HG02852 (cell line): ENCODE results near the gene TNFAIP3.

Experiments used
- ATAC-seq: cut with Tn5 transposase; IDR thresholded peaks from one replicate; pipeline ENCODE4 v1.9.1; 2021; ENCODE audit warnings: mild to moderate bottlenecking, moderate library complexity; ENCODE audit not compliant: unreplicated experiment

TNFAIP3 gene

DNA sequence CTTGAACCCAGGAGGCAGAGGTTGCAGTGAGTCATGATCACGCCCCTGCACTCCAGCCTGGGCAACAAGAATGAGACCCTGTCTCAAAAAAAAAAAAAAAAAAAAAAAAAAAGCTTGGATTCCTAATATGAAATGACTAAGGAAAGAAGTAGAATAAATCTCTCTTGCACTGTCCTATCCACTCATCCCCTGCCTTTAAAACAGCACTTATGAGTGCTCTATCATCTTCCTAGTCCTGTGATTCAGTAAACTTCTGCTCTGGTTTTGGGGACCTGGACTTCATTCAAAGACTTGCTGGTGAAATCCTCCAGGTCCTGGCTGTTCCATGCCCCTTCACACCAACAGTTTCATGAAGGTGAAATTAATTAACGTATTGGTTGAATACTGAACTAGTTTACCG lies 29.6 kb downstream of the TNFAIP3 start:
- ATAC-seq = no peak

DNA sequence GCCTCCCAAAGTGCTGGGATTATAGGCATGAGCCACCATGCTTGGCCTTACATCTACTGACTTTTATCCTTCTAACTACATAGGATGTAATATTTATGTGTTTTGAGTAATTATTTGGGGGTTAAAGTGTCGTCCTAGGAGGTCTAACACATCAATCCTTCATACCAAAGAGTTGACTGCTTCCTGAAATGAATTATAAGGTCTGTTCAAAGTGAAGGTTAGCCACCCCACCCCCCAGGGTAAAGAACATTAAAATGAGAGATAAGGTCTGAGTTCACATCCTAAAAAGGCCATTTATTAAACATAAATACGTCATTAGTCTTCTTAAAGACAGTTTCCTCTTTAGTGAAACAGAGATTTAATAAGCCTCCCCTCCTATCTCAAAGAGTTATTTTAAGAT lies 33.8 kb downstream of the TNFAIP3 start:
- ATAC-seq = no peak

DNA sequence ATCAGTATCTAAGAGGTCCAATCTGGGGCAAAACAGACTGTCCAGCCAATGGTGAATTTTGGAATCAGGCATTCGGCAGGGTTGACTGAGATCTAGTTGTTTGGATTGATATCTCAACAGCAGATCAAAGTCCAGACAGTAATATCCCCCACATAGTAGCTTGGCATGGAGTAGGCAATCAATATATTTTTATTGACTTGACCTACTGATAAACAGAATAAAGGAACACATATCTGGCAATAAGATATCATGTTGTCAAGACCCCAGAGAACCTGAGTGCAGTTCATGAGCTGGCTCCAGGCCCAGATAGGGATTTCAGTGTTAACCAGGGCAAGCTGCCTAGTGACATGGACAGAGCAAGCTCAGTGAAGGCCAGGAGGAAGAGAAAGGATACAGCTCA lies 34.4 kb downstream of the TNFAIP3 start:
- ATAC-seq = no peak

DNA sequence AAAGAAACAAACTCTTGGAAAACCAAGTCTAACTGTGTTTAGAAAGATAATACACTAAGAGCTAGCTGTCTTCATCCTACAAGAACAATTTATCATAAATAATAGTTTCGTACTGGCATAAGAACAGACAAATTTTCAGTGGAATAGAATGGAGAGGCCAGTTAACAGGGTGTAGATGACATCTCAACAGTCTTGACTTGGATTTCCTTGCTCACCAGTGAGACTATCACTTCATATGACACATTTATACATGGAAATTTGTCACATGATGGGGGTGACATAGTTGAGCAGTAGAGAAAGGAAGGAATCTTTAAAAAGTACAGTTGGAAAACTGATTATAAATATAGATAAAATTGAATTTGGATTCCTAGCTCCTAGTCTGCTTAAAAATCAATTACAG lies 35.6 kb downstream of the TNFAIP3 start:
- ATAC-seq = no peak

DNA sequence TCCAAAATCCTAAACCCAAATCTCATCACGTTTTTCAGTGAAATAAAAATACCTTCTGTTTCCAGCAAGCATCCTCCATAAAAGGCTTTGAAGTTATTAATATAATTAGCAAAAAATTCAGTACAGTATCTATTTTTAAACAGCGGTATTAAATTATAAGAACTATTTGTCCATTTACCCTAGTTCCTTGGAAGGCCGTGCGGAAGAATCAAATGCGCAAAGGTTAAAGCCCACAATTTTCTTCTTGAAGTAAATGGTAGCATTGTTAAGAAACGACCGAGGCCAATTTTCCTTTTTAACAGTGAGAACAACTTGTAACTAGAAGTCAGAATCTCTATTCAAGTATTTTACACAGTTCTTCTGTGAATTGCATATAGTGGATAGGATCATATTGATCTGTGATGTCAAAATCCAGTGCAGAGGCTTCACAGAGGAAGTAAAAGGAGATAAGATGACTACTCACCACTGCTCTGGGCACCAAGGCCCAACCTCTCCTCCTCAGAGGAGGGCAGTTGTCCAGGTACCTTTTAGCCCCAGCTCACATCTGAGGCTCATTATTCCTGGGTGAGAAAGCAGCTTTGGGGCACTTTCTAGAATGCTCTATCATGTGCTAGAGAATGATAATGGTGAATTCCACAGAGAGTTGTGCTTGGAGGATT lies 36.3 kb downstream of the TNFAIP3 start:
- no peak for ATAC-seq

DNA sequence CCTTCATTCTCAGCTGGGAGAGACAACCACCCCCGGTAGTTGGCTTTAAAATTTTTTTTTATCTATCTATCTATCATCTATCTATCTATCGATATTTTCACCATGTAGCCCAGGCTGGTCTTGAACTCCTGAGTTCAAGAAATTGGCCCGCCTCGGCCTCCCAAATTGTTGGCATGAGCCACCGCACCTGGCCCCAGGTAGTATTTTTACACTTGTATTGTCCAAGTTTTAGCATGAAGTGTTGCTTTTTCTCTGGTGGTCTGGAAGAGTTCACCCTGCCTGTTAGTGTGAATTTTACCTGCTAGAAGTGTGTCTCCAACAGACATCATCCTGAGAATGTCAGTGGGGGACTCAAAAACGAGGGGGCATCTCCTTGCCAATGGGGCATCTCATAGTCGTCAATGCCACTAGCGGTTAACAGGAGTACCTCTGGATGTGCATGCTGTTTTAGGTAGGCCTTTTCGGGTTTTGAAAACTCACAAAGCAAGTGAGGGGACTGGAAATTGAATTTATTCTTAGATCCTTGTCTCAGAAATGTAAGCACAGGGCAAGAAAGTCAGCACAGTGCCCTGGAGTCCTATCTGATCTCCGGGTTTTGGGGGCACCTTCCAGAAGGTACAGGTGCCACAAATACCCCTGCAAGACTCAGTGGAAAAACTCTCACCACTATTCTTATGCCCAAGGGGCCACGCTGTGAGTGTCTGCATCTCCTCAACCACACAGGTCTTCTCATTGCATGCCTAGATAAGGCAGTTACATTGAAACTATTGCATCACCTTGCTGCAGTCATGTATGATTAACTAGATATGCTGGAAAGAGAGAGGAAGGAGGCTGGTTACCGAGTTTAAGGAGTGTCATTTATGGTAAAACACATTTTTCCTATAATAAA lies 37.1 kb downstream of the TNFAIP3 start:
- ATAC-seq = peak; percentile 69

DNA sequence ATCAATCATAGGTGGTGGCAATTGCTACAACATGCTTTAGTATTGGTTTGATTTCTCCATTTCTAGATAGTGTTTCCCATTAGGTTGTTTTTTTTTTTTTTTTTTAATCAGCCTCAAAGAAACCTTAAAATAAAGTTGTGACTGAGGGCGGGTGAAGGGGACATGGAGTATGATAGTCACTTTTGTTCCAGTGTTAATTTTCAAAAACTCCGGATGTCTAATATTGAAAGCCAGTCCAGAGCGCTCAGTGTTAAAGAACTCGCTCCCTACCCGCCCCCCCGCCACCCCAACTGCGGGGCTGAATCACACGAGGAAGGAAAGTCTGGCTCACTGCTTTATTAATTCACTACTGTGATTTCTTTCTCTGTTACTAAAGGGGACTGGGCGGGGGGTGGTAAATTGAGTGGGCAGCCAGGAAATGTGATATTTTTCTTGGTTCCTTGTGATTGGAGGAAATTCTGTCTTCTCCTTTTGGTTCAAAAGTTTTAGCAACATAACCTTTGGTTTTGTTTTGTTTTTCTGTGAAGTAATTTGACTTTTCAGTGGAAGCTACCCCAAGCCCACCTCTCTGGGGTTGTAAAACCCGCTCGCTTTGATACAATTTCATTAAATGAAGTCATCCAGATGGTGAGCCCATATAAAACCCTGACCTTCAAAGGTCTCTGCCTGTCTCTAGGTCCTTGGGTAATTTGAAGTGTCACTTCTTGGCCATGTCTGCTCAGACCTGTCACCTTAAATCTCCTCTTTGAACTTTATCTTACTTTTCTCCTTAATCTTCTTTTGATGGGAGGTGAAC lies 38.0 kb downstream of the TNFAIP3 start:
- peak; percentile 58 for ATAC-seq

DNA sequence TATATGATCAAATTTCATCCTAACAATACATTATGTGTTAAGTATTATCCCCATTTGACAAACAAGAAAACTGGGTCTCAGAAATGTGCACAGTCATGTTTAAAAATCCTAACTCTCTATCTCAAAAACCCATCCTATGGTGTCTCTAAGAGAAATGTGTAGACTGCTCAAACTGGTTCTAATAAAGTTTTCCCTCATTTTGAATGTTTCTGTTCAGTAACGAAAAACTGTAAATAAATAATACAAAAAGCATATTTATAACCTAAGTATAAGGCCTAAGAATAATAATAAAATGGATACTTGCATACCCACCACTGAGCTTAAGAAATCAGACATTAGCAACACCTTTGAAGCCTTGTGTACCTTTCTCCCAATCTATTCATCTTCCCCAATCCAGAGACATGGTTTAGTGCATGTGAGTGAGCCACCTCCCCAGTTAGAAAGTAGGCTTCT lies 39.0 kb downstream of the TNFAIP3 start:
- no peak for ATAC-seq

DNA sequence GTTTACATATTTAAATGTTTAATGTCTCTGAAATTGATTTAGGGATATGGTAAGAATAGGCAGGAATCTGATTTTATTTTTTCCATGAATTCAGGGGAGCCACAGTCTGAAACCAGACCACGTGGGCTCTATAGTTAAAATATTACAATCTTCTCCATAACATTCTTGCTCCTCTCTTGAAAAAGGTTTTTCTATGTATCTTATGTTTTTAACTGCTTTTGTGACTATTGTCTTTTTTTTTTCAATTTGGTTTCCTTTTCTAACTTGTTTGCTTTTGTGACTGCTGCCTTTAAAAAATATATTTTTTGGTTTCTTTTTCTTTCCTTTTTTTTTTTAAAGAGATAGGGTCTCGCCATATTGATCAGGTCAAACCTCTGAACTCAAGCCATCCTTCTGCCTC lies 40.1 kb downstream of the TNFAIP3 start:
- ATAC-seq = no peak

DNA sequence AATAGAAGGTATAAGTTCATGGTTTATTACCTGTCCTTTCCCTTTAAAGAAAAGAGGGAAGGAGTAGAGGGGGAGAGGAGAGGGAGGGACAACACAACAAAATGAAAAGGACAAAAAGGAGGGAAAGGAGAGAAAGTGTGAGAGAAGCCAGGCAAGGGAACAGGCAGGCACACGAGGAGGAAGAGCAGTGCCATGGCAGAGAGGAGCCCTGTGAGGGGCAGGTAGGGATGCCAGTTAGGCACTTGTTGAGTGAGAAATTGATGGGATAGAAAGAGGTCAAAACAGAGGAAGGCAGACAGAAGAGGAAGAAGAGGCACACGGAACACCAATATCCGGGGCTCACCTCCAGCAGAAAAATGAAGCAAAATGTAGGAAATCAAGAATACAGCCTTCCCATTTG lies 42.5 kb downstream of the TNFAIP3 start:
- ATAC-seq = no peak

DNA sequence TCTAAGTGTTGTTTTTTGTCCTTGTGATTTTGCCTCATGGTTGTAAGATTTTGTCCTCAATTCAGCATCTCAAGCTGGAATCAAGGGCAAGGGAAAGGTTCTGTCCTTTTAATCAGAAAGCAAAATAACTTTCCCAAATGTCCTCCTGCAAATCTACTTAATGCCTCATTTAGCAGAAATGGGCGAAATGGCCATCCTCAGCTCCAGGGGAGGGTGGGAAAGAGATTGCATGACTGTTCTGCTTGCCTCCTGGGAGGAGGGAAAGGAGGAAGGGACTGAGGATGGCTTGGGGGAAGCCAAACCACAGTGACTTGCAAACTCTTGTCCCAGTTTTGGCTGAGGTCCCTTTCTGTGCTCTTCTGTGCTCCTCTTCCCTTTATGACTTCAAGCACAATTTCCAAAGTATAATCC lies 43.4 kb downstream of the TNFAIP3 start:
- no peak for ATAC-seq

DNA sequence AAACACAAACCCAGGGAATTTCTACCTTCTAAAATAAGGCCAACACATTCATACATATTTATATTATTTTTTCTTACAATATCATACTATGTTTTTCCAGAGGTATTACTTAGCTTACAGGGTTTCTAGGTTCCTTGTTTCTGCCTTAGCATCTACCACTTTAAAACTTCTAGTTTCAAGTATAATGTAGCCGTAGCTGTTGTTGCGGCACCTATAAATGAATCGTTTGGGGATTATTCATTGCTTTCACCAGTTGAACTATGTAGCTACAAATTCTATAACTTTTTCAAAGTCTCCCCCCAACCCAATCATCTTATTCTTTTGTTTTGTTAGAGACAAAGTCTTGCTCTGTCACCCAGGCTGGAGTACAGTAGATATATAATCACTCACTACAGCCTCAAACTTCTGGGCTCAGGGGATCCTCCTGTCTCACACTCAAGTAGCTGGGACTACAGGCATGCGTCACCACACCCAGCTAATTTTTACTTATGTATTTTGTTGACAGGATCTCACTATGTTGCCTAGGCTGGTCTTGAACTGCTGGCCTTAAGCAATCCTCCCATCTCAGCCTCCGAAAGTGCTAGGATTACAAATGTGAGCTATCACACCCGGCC lies 43.9 kb downstream of the TNFAIP3 start:
- no peak for ATAC-seq

DNA sequence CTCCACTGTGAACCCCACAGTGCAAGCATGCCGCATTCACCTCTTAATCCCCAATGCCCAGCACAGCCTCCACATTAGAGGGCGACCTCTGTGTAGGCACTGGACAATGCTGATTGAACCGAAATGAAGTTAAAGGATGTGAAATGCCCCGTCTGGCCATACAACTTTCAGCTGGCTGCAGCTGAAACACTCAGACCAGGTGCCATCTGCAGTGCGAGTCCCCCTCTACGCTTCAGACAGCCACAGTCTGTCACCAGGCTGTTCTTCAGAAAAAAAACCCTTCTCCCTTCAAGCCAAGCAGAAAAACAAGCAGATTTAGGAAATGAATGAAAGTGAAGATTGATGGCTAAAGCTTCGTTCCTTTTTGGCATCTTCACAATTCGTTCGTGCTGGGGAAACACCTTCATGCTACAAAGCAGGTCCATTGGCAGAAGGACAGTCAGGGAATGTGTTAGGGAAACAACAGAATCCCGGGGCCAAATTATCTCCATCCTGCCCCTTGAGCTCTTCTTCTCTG lies 44.7 kb downstream of the TNFAIP3 start:
- ATAC-seq = peak; percentile 38

DNA sequence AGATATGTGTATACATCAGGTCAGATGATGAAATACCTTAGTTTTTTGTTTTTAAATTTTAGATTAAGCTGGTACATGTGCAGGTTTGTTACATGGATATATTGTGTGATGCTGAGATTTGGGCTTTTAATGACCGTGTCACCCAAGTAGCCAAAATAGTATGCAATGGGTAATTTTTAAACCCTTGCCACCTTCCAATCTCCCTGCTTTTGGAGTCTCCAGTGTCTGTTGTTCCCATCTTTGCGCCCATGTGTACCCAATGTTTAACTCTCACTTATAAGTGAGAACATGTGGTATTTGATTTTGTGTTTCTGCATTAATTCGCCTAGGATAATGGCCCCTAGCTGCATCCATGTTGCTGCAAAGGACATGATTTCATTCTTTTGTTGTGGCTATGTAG lies 45.8 kb downstream of the TNFAIP3 start:
- no peak for ATAC-seq

DNA sequence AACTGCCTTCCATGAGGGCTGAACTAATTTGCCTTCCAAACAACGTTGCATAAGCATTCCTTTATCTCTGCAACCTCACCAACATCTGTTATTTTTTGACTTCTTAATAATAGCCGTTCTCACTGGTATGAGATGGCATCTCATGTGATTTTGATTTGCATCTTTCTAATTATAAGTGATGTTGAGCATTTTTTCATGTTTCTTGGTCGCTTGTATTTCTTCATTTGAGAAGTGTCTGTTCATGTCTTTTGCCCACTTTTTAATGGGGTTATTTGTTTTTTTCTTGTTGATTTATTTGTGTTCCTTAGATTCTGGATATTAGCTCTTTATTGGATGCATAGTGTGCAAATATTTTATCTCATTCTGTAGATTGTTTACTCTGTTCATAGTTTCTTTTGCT lies 46.4 kb downstream of the TNFAIP3 start:
- no peak for ATAC-seq

DNA sequence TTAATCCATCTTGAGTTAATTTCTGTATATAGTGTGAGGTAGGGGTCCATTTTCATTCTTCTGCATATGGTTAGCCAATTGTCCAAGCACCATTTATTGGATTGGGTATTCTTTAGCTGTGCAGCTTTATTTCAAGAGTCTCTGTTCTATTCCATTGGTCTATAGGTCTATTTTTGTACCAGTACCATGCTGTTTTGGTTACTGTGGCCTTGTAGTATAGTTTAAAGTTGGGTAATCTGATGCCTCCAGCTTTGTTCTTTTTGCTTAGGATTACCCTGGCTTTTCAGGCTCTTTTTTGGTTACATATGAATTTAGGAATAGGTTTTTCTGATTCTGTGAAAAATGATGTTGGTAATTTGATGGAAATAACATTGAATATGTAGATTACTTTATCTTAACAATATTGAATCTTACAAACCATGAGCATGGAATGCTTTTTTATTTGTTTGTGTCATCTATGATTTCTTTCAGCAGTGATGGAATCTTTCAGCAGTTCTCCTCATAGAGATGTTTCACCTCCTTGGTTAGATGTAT lies 47.0 kb downstream of the TNFAIP3 start:
- ATAC-seq = no peak

DNA sequence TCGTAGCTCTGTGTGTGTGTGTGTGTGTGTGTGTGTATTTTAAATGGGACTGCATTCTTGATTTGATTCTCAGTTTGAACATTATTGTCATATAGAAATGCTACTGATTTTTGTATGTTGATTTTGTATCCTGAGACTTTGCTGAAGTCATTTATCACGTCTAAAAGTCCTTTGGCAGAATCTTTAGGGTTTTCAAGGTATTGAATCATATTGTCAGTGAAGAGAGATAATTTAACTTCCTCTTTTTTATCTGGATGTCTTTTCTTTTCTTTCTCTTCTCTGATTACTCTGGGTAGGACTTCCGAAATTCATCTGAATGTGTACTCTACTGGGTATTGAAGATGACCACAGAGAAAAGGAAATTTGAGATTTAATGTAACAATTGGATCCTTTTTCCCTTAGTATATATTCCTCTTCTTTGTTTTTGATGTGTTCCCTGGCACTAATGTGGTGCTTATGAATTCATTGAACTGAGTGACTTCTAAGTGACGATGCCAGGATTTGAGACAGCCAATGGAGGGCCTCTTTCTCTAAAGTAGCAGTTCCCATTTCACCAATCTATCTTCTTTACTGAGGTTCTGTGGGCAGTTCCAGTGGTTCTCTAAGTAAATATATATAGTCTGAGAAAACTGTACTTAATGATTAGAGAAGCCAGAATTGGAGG lies 47.6 kb downstream of the TNFAIP3 start:
- ATAC-seq = no peak

DNA sequence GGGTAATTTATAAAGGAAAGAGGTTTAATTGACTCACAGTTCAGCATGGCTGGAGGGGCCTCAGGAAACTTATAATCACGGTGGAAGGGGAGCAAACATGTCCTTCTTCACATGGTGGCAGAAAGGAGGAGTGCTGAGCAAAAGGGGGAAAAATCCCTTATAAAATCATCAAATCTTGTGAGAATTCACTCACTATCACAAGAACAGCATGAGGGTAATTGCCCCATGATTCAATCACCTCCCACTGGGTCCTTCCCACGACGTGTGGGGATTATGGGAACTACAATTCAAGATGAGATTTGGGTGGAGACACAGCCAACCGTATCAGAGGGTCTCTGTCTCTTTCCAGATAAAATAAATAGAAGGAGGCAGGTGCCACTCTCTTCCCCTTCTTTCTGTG lies 48.7 kb downstream of the TNFAIP3 start:
- ATAC-seq = no peak

DNA sequence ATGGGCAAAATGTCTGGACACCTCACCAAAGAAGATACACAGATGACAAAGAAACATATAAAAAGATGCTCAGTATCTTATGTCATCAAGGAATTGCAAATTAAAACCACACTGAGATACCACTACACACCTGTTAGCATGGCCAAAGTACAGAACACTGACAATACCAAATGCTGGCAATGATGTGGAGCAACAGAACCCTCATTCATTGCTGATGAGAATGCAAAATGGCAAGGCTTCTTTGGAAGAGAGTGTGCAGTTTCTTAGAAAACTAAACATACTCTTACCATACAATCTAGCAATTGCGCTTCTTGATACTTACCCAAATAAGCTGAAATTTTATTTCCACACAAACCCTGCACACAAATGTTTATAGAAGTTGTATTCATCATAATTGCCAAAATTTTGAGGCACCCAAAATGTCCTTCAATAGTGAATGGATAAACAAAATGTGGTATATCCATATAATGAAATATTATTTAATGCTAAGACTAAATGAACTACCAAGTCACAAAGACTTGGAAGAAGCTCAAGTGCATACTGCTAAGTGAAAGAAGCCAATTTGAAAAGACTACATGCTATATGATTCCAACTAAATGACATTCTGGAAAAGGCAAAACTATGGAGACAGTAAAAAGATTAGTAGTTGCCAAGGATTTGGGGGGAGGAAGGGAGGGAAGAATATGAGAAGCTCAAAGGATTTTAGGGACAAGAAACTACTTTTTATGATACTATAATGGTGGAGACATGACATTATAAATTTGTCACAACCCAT lies 50.7 kb downstream of the TNFAIP3 start:
- ATAC-seq = no peak

DNA sequence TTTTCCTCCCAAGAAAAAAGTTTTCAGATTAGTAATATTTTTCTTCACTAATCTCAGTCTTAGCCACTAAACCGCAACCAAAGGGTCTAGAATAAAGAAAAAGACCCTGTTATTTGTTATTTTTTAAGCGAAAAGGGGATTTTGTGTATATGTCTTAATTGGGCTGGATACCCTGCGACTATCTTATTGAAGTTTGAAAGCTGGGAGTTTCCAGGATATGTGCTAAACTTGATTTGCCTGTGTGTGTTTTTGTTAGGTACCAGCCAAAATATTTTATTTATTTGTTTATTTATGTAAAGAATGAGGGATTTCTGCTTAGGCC lies 52.4 kb downstream of the TNFAIP3 start:
- no peak for ATAC-seq
